Neuronal stem cell (in vitro differentiated cells): ENCODE data around the gene PCNX2.

ENCODE experiments used
- DNase-seq: peaks from one replicate; pipeline ENCODE4 v3.0.0-alpha.2; 2013; ENCODE audit warnings: low spot score
- H2AFZ ChIP-seq: one replicate; pipeline ENCODE4 v1.6.1; 2013; ENCODE audit warnings: mild to moderate bottlenecking, low read length, inconsistent platforms
- H2AK5ac ChIP-seq: 2 replicates; pipeline ENCODE4 v1.6.1; 2013; ENCODE audit warnings: low read depth, mild to moderate bottlenecking, inconsistent platforms, low read length, moderate library complexity, mixed read lengths
- H2BK120ac ChIP-seq: 2 replicates; pipeline ENCODE4 v1.6.1; 2013; ENCODE audit warnings: low read depth, mild to moderate bottlenecking, inconsistent platforms, low read length, moderate library complexity, mixed read lengths
- H2BK12ac ChIP-seq: one replicate; pipeline ENCODE4 v1.6.1; 2013; ENCODE audit warnings: low read length, inconsistent platforms
- H2BK15ac ChIP-seq: 2 replicates; pipeline ENCODE4 v1.6.1; 2013; ENCODE audit warnings: mild to moderate bottlenecking, low read length, inconsistent platforms, mixed read lengths
- H2BK5ac ChIP-seq: one replicate; pipeline ENCODE4 v1.6.1; 2013; ENCODE audit warnings: inconsistent platforms, mild to moderate bottlenecking, low read length, moderate library complexity
- H3K14ac ChIP-seq: one replicate; pipeline ENCODE4 v1.6.1; 2013; ENCODE audit warnings: low read length, inconsistent platforms
- H3K18ac ChIP-seq: 2 replicates; pipeline ENCODE4 v1.6.1; 2013; ENCODE audit warnings: low read length, inconsistent platforms
- H3K23ac ChIP-seq: 2 replicates; pipeline ENCODE4 v1.6.1; 2013; ENCODE audit warnings: low read depth, mild to moderate bottlenecking, mixed read lengths, low read length, inconsistent platforms; ENCODE audit not compliant: poor library complexity
- H3K27ac ChIP-seq: replicated peaks from 3 replicates; pipeline ENCODE4 v1.5.1; 2013; ENCODE audit warnings: low read length, inconsistent platforms
- H3K27me3 ChIP-seq, 3 experiments: 2 replicates each; pipeline ENCODE4 v1.6.1; 2013; ENCODE audit warnings: low read length in 3 of 3, mild to moderate bottlenecking in 2 of 3, inconsistent platforms in 1 of 3, low read depth in 1 of 3, mixed read lengths in 1 of 3, moderate library complexity in 1 of 3; ENCODE audit not compliant: control insufficient read depth in 3 of 3, insufficient read depth in 3 of 3
- H3K36me3 ChIP-seq, 2 donors: replicated peaks in 1 of 2; 2 replicates each; pipeline ENCODE4 v1.6.1; 2013; ENCODE audit warnings: low read length in 2 of 2; ENCODE audit not compliant: control insufficient read depth in 2 of 2, insufficient read depth in 2 of 2
- H3K4ac ChIP-seq: 2 replicates; pipeline ENCODE4 v1.6.1; 2013; ENCODE audit warnings: inconsistent platforms, mild to moderate bottlenecking, low read length, moderate library complexity
- H3K4me1 ChIP-seq, 2 donors: 1 replicate in 1 of 2; 2 replicates in 1 of 2; pipeline ENCODE4 v1.6.1; 2013; ENCODE audit warnings: low read length in 2 of 2, low read depth in 1 of 2; ENCODE audit not compliant: control insufficient read depth in 2 of 2, insufficient read depth in 1 of 2
- H3K4me2 ChIP-seq: one replicate; pipeline ENCODE4 v1.6.1; 2013; ENCODE audit warnings: mild to moderate bottlenecking, low read length, inconsistent platforms; ENCODE audit not compliant: insufficient read depth, poor library complexity, severe bottlenecking
- H3K4me3 ChIP-seq, 2 donors: 2 replicates each; pipeline ENCODE4 v1.5.1; 2013; ENCODE audit warnings: low read length in 2 of 2, mild to moderate bottlenecking in 2 of 2, inconsistent platforms in 1 of 2, moderate library complexity in 1 of 2
- H3K79me1 ChIP-seq: one replicate; pipeline ENCODE4 v1.6.1; 2013; ENCODE audit warnings: low read depth, mild to moderate bottlenecking, inconsistent platforms, low read length, moderate library complexity
- H3K9ac ChIP-seq: one replicate; pipeline ENCODE4 v1.6.1; 2013; ENCODE audit warnings: mild to moderate bottlenecking, low read depth, low read length, inconsistent platforms; ENCODE audit not compliant: poor library complexity
- H3K9me3 ChIP-seq, 2 donors: replicated peaks in 1 of 2; 2 replicates each; pipeline versions ENCODE3 to v1.6.1; 2013; ENCODE audit warnings: low read length in 2 of 2, mild to moderate bottlenecking in 2 of 2, inconsistent platforms in 1 of 2, low read depth in 1 of 2, mixed read lengths in 1 of 2, moderate library complexity in 1 of 2; ENCODE audit not compliant: control insufficient read depth in 2 of 2, insufficient read depth in 1 of 2
- H4K8ac ChIP-seq: one replicate; pipeline ENCODE4 v1.6.1; 2013; ENCODE audit warnings: low read depth, mild to moderate bottlenecking, inconsistent platforms, low read length, moderate library complexity
- H4K91ac ChIP-seq: one replicate; pipeline ENCODE4 v1.6.1; 2013; ENCODE audit warnings: low read length, low read depth, mild to moderate bottlenecking, inconsistent platforms; ENCODE audit not compliant: poor library complexity
- WGBS, 2 donors: extraction: QIAGEN DNeasy Blood & Tissue Kit; methylation state at CpG; one replicate each; pipeline ENCODE4 v1.1.7; 2013; ENCODE audit warnings: missing lambda C conversion rate in 2 of 2, mixed read lengths in 1 of 2; ENCODE audit not compliant: insufficient read length in 2 of 2, insufficient replicate concordance in 1 of 2; ENCODE audit errors: extremely low coverage in 2 of 2; 5-methylcytosine and 5-hydroxymethylcytosine counted together

Gene PCNX2

GRCh38 chr1:232985882-232986526 lies 309.5 kb downstream of the PCNX2 start:
- DNase-seq, result no peak
- H3K9ac ChIP-seq, result no peak overlapping the region

GRCh38 chr1:232984577-232985425 lies 310.7 kb downstream of the PCNX2 start:
- WGBS, 2 donors, result no CpG with 5 or more reads among the region's 10 CpGs
- no peak overlapping the region for H3K14ac ChIP-seq
- H2BK120ac ChIP-seq, result no peak overlapping the region
- H3K79me1 ChIP-seq, result peaks cover 1% of the 10 kb centered on the region
- no peak overlapping the region for H3K23ac ChIP-seq
- peaks cover 0 to 4% of the 10 kb centered on the region in 2 donors for H3K9me3 ChIP-seq
- DNase-seq, result no peak
- no peak overlapping the region for H3K4me3 ChIP-seq
- no peak overlapping the region for H3K9ac ChIP-seq
- no peak overlapping the region for H3K4ac ChIP-seq
- H4K8ac ChIP-seq, result no peak overlapping the region
- H4K91ac ChIP-seq, result no peak overlapping the region
- peak overlapping the region; percentile 76 for H3K18ac ChIP-seq
- no peak overlapping the region for H3K4me2 ChIP-seq
- no peak overlapping the region for H3K27ac ChIP-seq
- H2AK5ac ChIP-seq, result no peak overlapping the region
- H2AFZ ChIP-seq, result no peak overlapping the region
- no peak overlapping the region for H2BK12ac ChIP-seq
- peaks cover 11 to 17% of the 10 kb centered on the region in 2 donors for H3K36me3 ChIP-seq
- H3K4me1 ChIP-seq, result peaks cover 0 to 4% of the 10 kb centered on the region in 2 donors
- no peaks in the 10 kb centered on the region for H3K27me3 ChIP-seq
- no peak overlapping the region for H2BK15ac ChIP-seq
- H2BK5ac ChIP-seq, result no peak overlapping the region

More at GRCh38 chr1:232985882-232986526, 309.5 kb downstream of the PCNX2 start:
- H3K27ac ChIP-seq, result no peak overlapping the region
- no peak overlapping the region for H3K4ac ChIP-seq
- no peak overlapping the region for H3K4me2 ChIP-seq
- H2BK12ac ChIP-seq, result peak overlapping the region; percentile 90
- no peak overlapping the region for H2BK15ac ChIP-seq
- no peak overlapping the region for H3K4me3 ChIP-seq
- H3K14ac ChIP-seq, result peak overlapping the region; percentile 71
- WGBS, 2 donors, result no CpG with 5 or more reads among the region's 31 CpGs
- no peak overlapping the region for H2AFZ ChIP-seq
- H2BK120ac ChIP-seq, result no peak overlapping the region
- H3K23ac ChIP-seq, result peak overlapping the region; percentile 73
- peaks cover 0 to 4% of the 10 kb centered on the region in 2 donors for H3K9me3 ChIP-seq
- peaks cover 7 to 12% of the 10 kb centered on the region in 2 donors for H3K36me3 ChIP-seq
- H4K91ac ChIP-seq, result no peak overlapping the region
- H3K4me1 ChIP-seq, result peaks cover 0 to 4% of the 10 kb centered on the region in 2 donors
- H3K18ac ChIP-seq, result peak overlapping the region; percentile 76
- H4K8ac ChIP-seq, result peak overlapping the region; percentile 43
- H3K27me3 ChIP-seq, result no peaks in the 10 kb centered on the region
- peak overlapping the region; percentile 24 for H2BK5ac ChIP-seq
- no peak overlapping the region for H2AK5ac ChIP-seq
- H3K79me1 ChIP-seq, result peaks cover 5% of the 10 kb centered on the region

GRCh38 chr1:232983817-232984567 lies 311.5 kb downstream of the PCNX2 start:
- Histone ChIP-seq H3K9me3 (peaks cover 0 to 4% of the 10 kb centered on the region in 2 donors), H3K4me1 (peaks cover 0 to 4% of the 10 kb centered on the region in 2 donors), H2BK12ac (no peak overlapping the region), H3K18ac (peak overlapping the region; percentile 72), H4K8ac (no peak overlapping the region), H4K91ac (no peak overlapping the region), H3K27me3 (no peaks in the 10 kb centered on the region), H3K27ac (no peak overlapping the region), H2BK120ac (no peak overlapping the region), H2AFZ (no peak overlapping the region), H3K14ac (no peak overlapping the region), H2AK5ac (no peak overlapping the region), H3K9ac (no peak overlapping the region), H3K79me1 (peaks cover 1% of the 10 kb centered on the region), H3K4me2 (no peak overlapping the region), H3K4ac (no peak overlapping the region), H2BK5ac (no peak overlapping the region), H3K4me3 (peak overlapping the region in 1 of 2 donors; percentile 22), H3K23ac (no peak overlapping the region), H2BK15ac (no peak overlapping the region), H3K36me3 (peaks cover 14 to 25% of the 10 kb centered on the region in 2 donors)
- no CpG with 5 or more reads among the region's 25 CpGs for WGBS, 2 donors
- no peak for DNase-seq
